ENCODE data around the gene ANKRD13B.

DNA sequence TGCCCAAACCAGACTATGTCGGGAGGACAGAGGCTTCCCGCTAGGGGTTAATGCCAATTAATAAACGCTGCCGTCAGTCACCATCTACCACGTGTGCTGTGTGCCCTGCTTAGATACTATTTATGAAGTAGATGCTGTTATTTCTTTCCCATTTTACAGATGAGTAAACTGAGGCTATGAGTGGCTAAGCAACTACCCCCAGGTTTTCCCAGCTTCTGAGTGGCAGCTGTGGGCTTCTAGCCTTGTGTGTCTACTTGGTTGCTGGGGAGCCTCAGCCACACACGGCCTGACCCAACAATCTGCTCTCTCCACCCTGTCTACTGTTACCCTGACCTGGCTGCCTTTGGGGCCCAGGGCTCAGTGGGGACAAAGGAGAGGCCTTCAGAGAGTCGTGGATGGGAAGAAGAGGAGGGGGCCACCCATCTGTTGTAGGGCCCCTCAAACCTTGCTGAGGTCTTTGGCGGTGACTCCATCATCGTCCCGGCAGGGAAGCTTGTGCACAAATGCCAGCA is 10.6 kb upstream of the ANKRD13B start:
- TF ChIP-seq CTCF (IDR thresholded peaks at IDR 0.05) = no peak
- TF ChIP-seq POLR2AphosphoS5 (IDR thresholded peaks at IDR 0.05) = no peak
